H1 (cell line): Measurements from ENCODE around the gene TBC1D7. TPM values are rescaled to one million over a fixed set of nuclear protein-coding genes. Genes with fewer than 3 reads are reported as not detected.
A peak's percentile ranks its signal among the peaks of the same experiment; 100 is the strongest.

Experiments
- CTCF ChIA-PET: fragments of 300-600 bp; sonication (Branson Sonifier 250); formaldehyde crosslinking; loops from one replicate; lab custom pipeline; 2021; ENCODE audit not compliant: partially characterized antibody; lab: Charles Lee
- POLR2A ChIA-PET: fragments of 300-600 bp; sonication (Branson Sonifier 250); formaldehyde crosslinking; loops from one replicate; lab custom pipeline; 2021; ENCODE audit warnings: inconsistent platforms; ENCODE audit not compliant: partially characterized antibody; lab: Charles Lee
- DNase-seq, 2 experiments: peaks; one replicate each; pipeline versions ENCODE4 v3.0.0 to v3.0.0-alpha.2; 2010 to 2022; ENCODE audit warnings: low spot score in 2 of 2, low read depth in 1 of 2, mixed read lengths in 1 of 2
- FAIRE-seq: peaks from 2 replicates; lab custom pipeline; 2011; peaks lifted over from hg19 to GRCh38; lab: Jason Lieb, UNC
- H2AFZ ChIP-seq: 2 replicates; pipeline ENCODE4 v1.8.1; 2012; ENCODE audit warnings: low read length, inconsistent platforms
- H2AK5ac ChIP-seq: 2 replicates; pipeline ENCODE4 v1.6.1; 2013; ENCODE audit warnings: low read depth, low read length
- H2BK120ac ChIP-seq: replicated peaks from 2 replicates; pipeline ENCODE3; 2013; ENCODE audit warnings: low read depth, low read length, inconsistent platforms
- H2BK12ac ChIP-seq: 2 replicates; pipeline ENCODE4 v1.6.1; 2013; ENCODE audit warnings: low read depth, low read length
- H2BK15ac ChIP-seq: 2 replicates; pipeline ENCODE4 v1.6.1; 2013; ENCODE audit warnings: low read length
- H2BK20ac ChIP-seq: 2 replicates; pipeline ENCODE4 v1.6.1; 2013; ENCODE audit warnings: low read length
- H2BK5ac ChIP-seq: 2 replicates; pipeline ENCODE4 v1.6.1; 2013; ENCODE audit warnings: low read depth, low read length
- H3K14ac ChIP-seq: 2 replicates; pipeline ENCODE4 v1.6.1; 2013; ENCODE audit warnings: inconsistent platforms; ENCODE audit not compliant: insufficient read length
- H3K18ac ChIP-seq: 2 replicates; pipeline ENCODE4 v1.6.1; 2013; ENCODE audit warnings: low read length; ENCODE audit errors: extremely low read depth
- H3K23ac ChIP-seq: 2 replicates; pipeline ENCODE4 v1.6.1; 2013; ENCODE audit warnings: inconsistent platforms; ENCODE audit not compliant: insufficient read length
- H3K23me2 ChIP-seq: 2 replicates; pipeline ENCODE4 v1.6.1; 2013; ENCODE audit warnings: low read depth, low read length
- H3K27ac ChIP-seq: 2 replicates; pipeline ENCODE4 v1.6.1; 2011; ENCODE audit warnings: low read depth, low read length, inconsistent platforms
- H3K27me3 ChIP-seq, 4 experiments: replicated peaks in 1 of 4; 1 replicate in 1 of 4; 2 replicates in 3 of 4; pipeline versions ENCODE4 v1.6.1 to v1.8.1; 2011 to 2013; ENCODE audit warnings: low read length in 3 of 4, mild to moderate bottlenecking in 3 of 4, inconsistent platforms in 2 of 4, mixed read lengths in 2 of 4, moderate library complexity in 1 of 4; ENCODE audit not compliant: control insufficient read depth in 3 of 4, insufficient read depth in 3 of 4; ENCODE audit errors: extremely low read depth in 1 of 4
- H3K36me3 ChIP-seq, 4 experiments: 2 replicates each; pipeline versions ENCODE4 v1.6.1 to v1.8.1; 2011 to 2013; ENCODE audit warnings: mild to moderate bottlenecking in 4 of 4, low read length in 3 of 4, moderate library complexity in 2 of 4, control low read depth in 1 of 4, inconsistent platforms in 1 of 4; ENCODE audit not compliant: insufficient read depth in 4 of 4, control insufficient read depth in 2 of 4
- H3K4ac ChIP-seq: replicated peaks from 2 replicates; pipeline ENCODE3; 2013; ENCODE audit warnings: low read length, low read depth, mixed read lengths, inconsistent platforms; ENCODE audit not compliant: insufficient read length
- H3K4me1 ChIP-seq, 4 experiments: replicated peaks in 1 of 4; 1 replicate in 1 of 4; 2 replicates in 3 of 4; pipeline versions ENCODE4 v1.6.1 to v1.8.1; 2011 to 2013; ENCODE audit warnings: low read length in 3 of 4, inconsistent platforms in 2 of 4, mixed read lengths in 1 of 4; ENCODE audit not compliant: insufficient read depth in 4 of 4, control insufficient read depth in 3 of 4
- H3K4me2 ChIP-seq, 2 experiments: 2 replicates each; pipeline versions ENCODE4 v1.6.1 to v1.8.1; 2011 to 2013; ENCODE audit warnings: low read depth in 2 of 2, low read length in 2 of 2, control low read depth in 1 of 2, inconsistent platforms in 1 of 2, mild to moderate bottlenecking in 1 of 2; ENCODE audit not compliant: insufficient read depth in 1 of 2
- H3K4me3 ChIP-seq, 4 experiments: fragments of 200-600, 300-600 bp in 1 of 4; sonication (generic), shearing (Covaris generic), sonication (Bioruptor Twin) in 1 of 4; 2 replicates each; pipeline versions ENCODE4 v1.5.1 to v1.8.1; 2011 to 2016; ENCODE audit warnings: low read length in 4 of 4, low read depth in 3 of 4, control low read depth in 2 of 4, inconsistent platforms in 2 of 4, mild to moderate bottlenecking in 2 of 4, mixed read lengths in 1 of 4, moderate library complexity in 1 of 4; ENCODE audit not compliant: insufficient read depth in 2 of 4; ENCODE audit errors: extremely low read depth in 1 of 4
- H3K56ac ChIP-seq: replicated peaks from 2 replicates; pipeline ENCODE3; 2013; ENCODE audit warnings: low read depth, mild to moderate bottlenecking, mixed read lengths, low read length, inconsistent platforms; ENCODE audit not compliant: insufficient read length
- H3K79me1 ChIP-seq: 2 replicates; pipeline ENCODE4 v1.6.1; 2013; ENCODE audit warnings: low read depth, low read length, control low read depth
- H3K79me2 ChIP-seq, 2 experiments: 2 replicates each; pipeline versions ENCODE4 v1.6.1 to v1.8.1; 2012 to 2013; ENCODE audit warnings: low read length in 2 of 2, mild to moderate bottlenecking in 2 of 2, inconsistent platforms in 1 of 2; ENCODE audit not compliant: insufficient read depth in 2 of 2, control insufficient read depth in 1 of 2
- H3K9ac ChIP-seq, 4 experiments: replicated peaks in 1 of 4; 1 replicate in 1 of 4; 2 replicates in 3 of 4; pipeline versions ENCODE4 v1.6.1 to v1.8.1; 2011 to 2013; ENCODE audit warnings: low read depth in 3 of 4, low read length in 3 of 4, control low read depth in 2 of 4, mild to moderate bottlenecking in 2 of 4, moderate library complexity in 2 of 4, inconsistent platforms in 1 of 4; ENCODE audit errors: extremely low read depth in 1 of 4
- H3K9me3 ChIP-seq, 2 experiments: 2 replicates each; pipeline versions ENCODE4 v1.6.1 to v1.8.1; 2012 to 2013; ENCODE audit warnings: mild to moderate bottlenecking in 2 of 2, moderate library complexity in 2 of 2, control low read depth in 1 of 2, inconsistent platforms in 1 of 2, low read depth in 1 of 2, low read length in 1 of 2, mixed read lengths in 1 of 2; ENCODE audit not compliant: insufficient read depth in 2 of 2
- H4K20me1 ChIP-seq, 2 experiments: replicated peaks in 1 of 2; 2 replicates each; pipeline versions ENCODE3 to v1.8.1; 2011 to 2013; ENCODE audit warnings: inconsistent platforms in 2 of 2, low read length in 2 of 2, mild to moderate bottlenecking in 1 of 2; ENCODE audit not compliant: insufficient read depth in 2 of 2, control insufficient read depth in 1 of 2
- H4K5ac ChIP-seq: 2 replicates; pipeline ENCODE4 v1.6.1; 2013; ENCODE audit warnings: low read length, low read depth, mixed read lengths, inconsistent platforms; ENCODE audit not compliant: insufficient read length
- H4K8ac ChIP-seq: 2 replicates; pipeline ENCODE4 v1.8.0; 2013; ENCODE audit warnings: mild to moderate bottlenecking, moderate library complexity, low read length, inconsistent platforms; ENCODE audit not compliant: insufficient read depth; ENCODE audit errors: extremely low read depth
- H4K91ac ChIP-seq: replicated peaks from 2 replicates; pipeline ENCODE3; 2013; ENCODE audit warnings: low read length, mixed read lengths, inconsistent platforms; ENCODE audit not compliant: insufficient read length
- KDM1A ChIP-seq: fragments of 200-600, 300-600 bp; sonication (generic); IDR thresholded peaks from 2 replicates; pipeline ENCODE4 v1.7.1; 2016; ENCODE audit warnings: mild to moderate bottlenecking, low read length, borderline replicate concordance
- RAD21 ChIP-seq, 2 experiments: IDR thresholded peaks in 1 of 2; conservative IDR thresholded peaks in 1 of 2; 2 replicates each; pipeline ENCODE4 v1.6.1; 2011; ENCODE audit warnings: low read depth in 2 of 2, low read length in 2 of 2, improper control_type of control experiment in 1 of 2, inconsistent platforms in 1 of 2, mild to moderate bottlenecking in 1 of 2, moderate library complexity in 1 of 2
- WGBS, 2 experiments: shearing (Covaris generic) in 1 of 2; methylation state at CpG; one replicate each; pipeline versions ENCODE4 v1.1.6 to v1.1.7; 2013 to 2015; ENCODE audit warnings: low lambda C conversion rate in 2 of 2, mixed read lengths in 2 of 2, inconsistent platforms in 1 of 2, low coverage in 1 of 2, missing lambda C conversion rate in 1 of 2; ENCODE audit not compliant: insufficient replicate concordance in 2 of 2, insufficient coverage in 1 of 2, insufficient read length in 1 of 2; ENCODE audit errors: extremely low coverage in 1 of 2, missing lambda C conversion rate in 1 of 2; 5-methylcytosine and 5-hydroxymethylcytosine counted together
- polyA plus RNA-seq, 7 experiments: library from polyadenylated mRNA; depleted of rRNA in 3 of 7; stranded (reverse) in 5 of 7; unstranded in 2 of 7; fragments of >200 nt in 5 of 7; fragments of 200-250 nt in 2 of 7; gene quantifications; 1 replicate in 5 of 7; 2 replicates in 1 of 7; 4 replicates in 1 of 7; pipeline versions ENCODE4 v1.2.1 to v1.2.3, GENCODE V29; 2011 to 2013; ENCODE audit warnings: missing spikeins in 2 of 7, mixed read lengths in 2 of 7
- total RNA-seq: library from RNA; stranded (reverse); fragmentation: NEBNext Ultra II Directional; extraction: Animal tissue kit (Norgen Biotek cat#: 25700); gene quantifications from 2 replicates; pipeline ENCODE4 v1.2.1, GENCODE V29; 2021
- TF ChIP-seq, protein P1 (sequence below), 3 experiments: IDR thresholded peaks; 1 replicate in 2 of 3; 2 replicates in 1 of 3; pipeline versions ENCODE4 v1.5.1 to v1.6.1; 2011; ENCODE audit warnings: low read length in 3 of 3, mild to moderate bottlenecking in 3 of 3, inconsistent platforms in 2 of 3, low read depth in 1 of 3, moderate library complexity in 1 of 3; ENCODE audit not compliant: insufficient read depth in 1 of 3; ENCODE audit errors: control extremely low read depth in 1 of 3

Gene TBC1D7
- total and polyA plus RNA-seq, 2 of the 8 experiments (the other 6 are each of a cell fraction or from before 2014, with no cell fraction given): 46.1 to 55.2 TPM

DNA sequence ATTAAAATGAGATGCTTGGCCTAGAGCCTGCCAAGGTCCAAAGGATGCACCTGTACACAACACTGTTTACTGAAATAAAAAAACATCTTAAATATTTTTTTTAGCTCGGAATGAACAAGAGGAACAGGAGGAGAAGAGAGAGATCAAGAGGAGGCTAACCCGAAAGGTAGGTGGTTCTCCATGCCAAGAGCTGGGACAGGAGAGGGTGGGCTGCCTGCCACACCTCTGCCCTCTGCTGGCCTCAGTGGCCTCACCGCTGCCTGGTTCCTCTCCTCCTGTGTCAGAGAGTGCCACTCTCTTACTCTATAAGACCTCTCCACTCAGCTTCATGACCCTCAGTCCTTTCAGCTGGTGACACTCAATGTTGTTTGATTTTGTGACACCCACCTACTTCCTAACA is 50.2 kb downstream of the TBC1D7 start:
- H3K27me3 ChIP-seq: no peaks in the 10 kb centered on the region
- H3K27ac ChIP-seq: no peak overlapping the region
- no peak overlapping the region for H3K14ac ChIP-seq
- no peaks in the 10 kb centered on the region for H3K9me3 ChIP-seq
- no peak overlapping the region for H2BK5ac ChIP-seq
- H3K79me2 ChIP-seq: no peaks in the 10 kb centered on the region
- H2AK5ac ChIP-seq: no peak overlapping the region
- ChIA-PET CTCF (interaction anchor here (0.7 to 6.0 kb wide), 19 partner anchors 10 to 700 kb away, joined by 3 to 49 read pairs (median 5); no protein-coding TSS in a partner anchor), POLR2A (interaction anchor here (1.6 kb wide), 1 partner anchor 10 kb away, joined by 8 read pairs; no protein-coding TSS in a partner anchor)
- H4K8ac ChIP-seq: no peak overlapping the region
- H3K36me3 ChIP-seq: no peaks in the 10 kb centered on the region; a peak in 1 of 8 replicates
- H2AFZ ChIP-seq: no peak overlapping the region
- peaks cover 1 to 2% of the 10 kb centered on the region in 2 experiments for H4K20me1 ChIP-seq
- H3K4me1 ChIP-seq: peaks cover 0 to 4% (median 2%) of the 10 kb centered on the region in 4 experiments; a peak in 2 of 7 replicates
- TF ChIP-seq RAD21 (IDR thresholded peaks at IDR 0.05 in 1 of 2, conservative IDR thresholded peaks at IDR 0.05 in 1 of 2; ENCODE audit: low read depth in 2 of 2, low read length in 2 of 2): peak; percentile 81 to 86
- TF ChIP-seq, protein P1, sequence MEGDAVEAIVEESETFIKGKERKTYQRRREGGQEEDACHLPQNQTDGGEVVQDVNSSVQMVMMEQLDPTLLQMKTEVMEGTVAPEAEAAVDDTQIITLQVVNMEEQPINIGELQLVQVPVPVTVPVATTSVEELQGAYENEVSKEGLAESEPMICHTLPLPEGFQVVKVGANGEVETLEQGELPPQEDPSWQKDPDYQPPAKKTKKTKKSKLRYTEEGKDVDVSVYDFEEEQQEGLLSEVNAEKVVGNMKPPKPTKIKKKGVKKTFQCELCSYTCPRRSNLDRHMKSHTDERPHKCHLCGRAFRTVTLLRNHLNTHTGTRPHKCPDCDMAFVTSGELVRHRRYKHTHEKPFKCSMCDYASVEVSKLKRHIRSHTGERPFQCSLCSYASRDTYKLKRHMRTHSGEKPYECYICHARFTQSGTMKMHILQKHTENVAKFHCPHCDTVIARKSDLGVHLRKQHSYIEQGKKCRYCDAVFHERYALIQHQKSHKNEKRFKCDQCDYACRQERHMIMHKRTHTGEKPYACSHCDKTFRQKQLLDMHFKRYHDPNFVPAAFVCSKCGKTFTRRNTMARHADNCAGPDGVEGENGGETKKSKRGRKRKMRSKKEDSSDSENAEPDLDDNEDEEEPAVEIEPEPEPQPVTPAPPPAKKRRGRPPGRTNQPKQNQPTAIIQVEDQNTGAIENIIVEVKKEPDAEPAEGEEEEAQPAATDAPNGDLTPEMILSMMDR (IDR thresholded peaks at IDR 0.05; ENCODE audit: control extremely low read depth in 1 of 3, insufficient read depth in 1 of 3, low read depth in 1 of 3, low read length in 3 of 3): peak; percentile 68 to 95 (median 84)
- no peak for TF ChIP-seq KDM1A
- no peak overlapping the region for H3K4me2 ChIP-seq
- H2BK15ac ChIP-seq: no peak overlapping the region
- no peak overlapping the region for H2BK20ac ChIP-seq
- H3K4me3 ChIP-seq: no peak overlapping the region
- H4K91ac ChIP-seq: no peak overlapping the region
- H3K79me1 ChIP-seq: no peaks in the 10 kb centered on the region
- H3K4ac ChIP-seq: no peak overlapping the region
- DNase-seq: peak; percentile 25 to 71
- no peak overlapping the region for H2BK12ac ChIP-seq
- H3K9ac ChIP-seq: no peak overlapping the region
- 54% methylated on average over 3 of the region's 3 CpGs; no CpG with 5 or more reads in 1 of the 2 experiments for WGBS, 2 experiments
- FAIRE-seq: no peak
- no peak overlapping the region for H3K18ac ChIP-seq
- no peak overlapping the region for H4K5ac ChIP-seq
- H3K56ac ChIP-seq: no peak overlapping the region
- H3K23me2 ChIP-seq: no peaks in the 10 kb centered on the region
- H2BK120ac ChIP-seq: no peak overlapping the region
- no peak overlapping the region for H3K23ac ChIP-seq
